Erythroblast (primary cell): ENCODE data around the gene HDAC10.

Experiments
- GATA1 ChIP-seq: IDR thresholded peaks from 2 replicates; pipeline ENCODE4 v1.6.1; 2011; ENCODE audit warnings: low read depth, mild to moderate bottlenecking, control low read depth, low read length, moderate library complexity
- POLR2A ChIP-seq: IDR thresholded peaks from 2 replicates; pipeline ENCODE4 v1.6.1; 2011; ENCODE audit warnings: mild to moderate bottlenecking, low read length

GRCh38 chr22:50251477-50252081, 514 bp upstream of the HDAC10 start:
- TF ChIP-seq POLR2A (no peak), GATA1 (no peak)
